Stimulated activated memory B cell treated with anti-CD40 and anti-IgM and Interleukin-4, amounts not matched to agents 10 μg/mL and 1 μg/mL and 100 μg/mL, for 72 hours (primary cell): ENCODE results near the gene DAB1.

ENCODE experiments used
- ATAC-seq: fragments of 150-1000 bp; cut with Tn5 transposase; 2 replicates; pipeline ENCODE4 v1.10.0; 2021
- H3K27ac Mint-ChIP-seq: one replicate; pipeline ENCODE4 v1.8.0; 2022; ENCODE audit warnings: mild to moderate bottlenecking, mixed read lengths
- H3K27me3 Mint-ChIP-seq: one replicate; pipeline ENCODE4 v1.8.0; 2022; ENCODE audit warnings: mixed read lengths
- H3K36me3 Mint-ChIP-seq: one replicate; pipeline ENCODE4 v1.8.0; 2022; ENCODE audit warnings: mixed read lengths
- H3K4me1 Mint-ChIP-seq: one replicate; pipeline ENCODE4 v1.8.0; 2022; ENCODE audit warnings: mixed read lengths
- H3K4me3 Mint-ChIP-seq: one replicate; pipeline ENCODE4 v1.8.0; 2022; ENCODE audit warnings: mild to moderate bottlenecking, moderate library complexity, mixed read lengths
- H3K9me3 Mint-ChIP-seq: one replicate; pipeline ENCODE4 v1.8.0; 2022; ENCODE audit warnings: mixed read lengths

DAB1 gene

GRCh38 chr1:57019236-57019839, 404.5 kb downstream of the DAB1 start:
- H3K27ac Mint-ChIP-seq: no peak overlapping the region
- peaks cover 21% of the 10 kb centered on the region for H3K27me3 Mint-ChIP-seq
- no peaks in the 10 kb centered on the region for H3K4me1 Mint-ChIP-seq
- peaks cover 3% of the 10 kb centered on the region for H3K9me3 Mint-ChIP-seq
- H3K4me3 Mint-ChIP-seq: no peak overlapping the region
- no peak for ATAC-seq
- H3K36me3 Mint-ChIP-seq: no peaks in the 10 kb centered on the region

- H3K36me3 Mint-ChIP-seq: no peaks in the 10 kb centered on the region
- peaks cover 3% of the 10 kb centered on the region for H3K9me3 Mint-ChIP-seq
- no peaks in the 10 kb centered on the region for H3K4me1 Mint-ChIP-seq
- peaks cover 21% of the 10 kb centered on the region for H3K27me3 Mint-ChIP-seq
- H3K4me3 Mint-ChIP-seq: no peak overlapping the region
- H3K27ac Mint-ChIP-seq: no peak overlapping the region
- ATAC-seq: no peak
Measured at GRCh38 chr1:57018119-57018518, 405.7 kb downstream of the DAB1 start.

DNA sequence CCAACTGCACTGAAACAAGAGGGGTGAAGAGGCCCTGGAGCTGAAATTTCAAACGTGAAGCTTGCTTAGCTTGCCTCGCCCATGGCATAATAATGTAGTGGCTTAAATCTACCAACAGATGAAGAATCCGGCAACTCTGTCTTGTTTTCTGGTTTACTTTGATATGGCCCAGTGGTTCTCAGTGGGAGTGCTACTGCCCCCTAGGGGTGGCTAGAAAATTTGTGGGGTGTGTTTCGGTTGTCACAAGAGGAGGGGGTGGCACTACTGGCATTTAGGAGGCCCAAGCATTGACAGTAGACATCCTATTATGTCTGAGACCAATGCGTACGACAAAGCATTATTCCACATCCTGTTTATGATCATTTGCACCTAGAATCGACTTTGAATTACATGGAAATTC, 406.1 kb downstream of the DAB1 start:
- H3K27ac Mint-ChIP-seq: no peak overlapping the region
- H3K27me3 Mint-ChIP-seq: peaks cover 21% of the 10 kb centered on the region
- H3K4me1 Mint-ChIP-seq: no peaks in the 10 kb centered on the region
- no peak for ATAC-seq
- H3K9me3 Mint-ChIP-seq: peaks cover 3% of the 10 kb centered on the region
- H3K4me3 Mint-ChIP-seq: no peak overlapping the region
- H3K36me3 Mint-ChIP-seq: no peaks in the 10 kb centered on the region

DNA sequence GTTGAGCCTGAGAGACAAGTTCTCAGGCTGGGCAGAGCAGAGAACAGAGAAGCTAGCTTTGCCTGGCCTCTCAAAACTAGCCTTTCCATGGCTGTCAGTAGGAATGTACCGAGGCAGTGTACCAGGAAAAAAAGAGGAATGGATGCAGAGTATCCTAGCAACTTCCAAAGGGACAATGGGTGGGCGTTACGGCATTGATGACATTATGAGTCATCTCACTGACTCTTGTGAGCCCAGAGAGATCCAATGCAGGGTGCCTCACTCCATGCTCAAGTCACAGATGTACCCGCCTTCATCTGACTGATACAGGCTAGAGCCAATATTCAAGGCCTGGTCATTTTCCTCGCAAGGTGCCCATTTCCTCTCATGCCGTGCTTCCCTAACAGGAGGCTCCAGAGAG, 406.7 kb downstream of the DAB1 start:
- H3K27ac Mint-ChIP-seq: no peak overlapping the region
- ATAC-seq: no peak
- H3K4me1 Mint-ChIP-seq: no peaks in the 10 kb centered on the region

DNA sequence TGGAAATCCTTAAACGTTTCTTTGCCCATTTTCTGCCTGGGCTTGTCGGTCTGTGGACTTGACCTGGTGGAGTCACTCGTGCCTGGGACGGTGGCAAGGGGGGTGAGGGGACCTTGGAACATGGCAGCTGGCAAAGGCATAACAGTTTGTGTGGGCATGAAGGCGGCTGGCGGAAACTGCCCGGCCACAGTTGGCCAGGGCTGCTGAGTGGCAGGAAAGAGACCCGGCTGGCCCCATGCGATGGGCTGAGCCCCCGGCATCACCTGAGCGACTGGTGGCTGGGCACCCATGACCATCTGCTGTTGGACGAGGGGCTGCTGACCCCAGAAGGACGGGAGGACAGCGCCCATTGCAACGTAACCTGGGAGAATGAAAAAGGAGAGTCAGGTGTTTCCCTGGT, 408.8 kb downstream of the DAB1 start:
- Mint-ChIP-seq H3K9me3 (no peaks in the 10 kb centered on the region), H3K27me3 (peaks cover 21% of the 10 kb centered on the region), H3K4me1 (no peaks in the 10 kb centered on the region), H3K36me3 (no peaks in the 10 kb centered on the region), H3K27ac (no peak overlapping the region), H3K4me3 (no peak overlapping the region)
- no peak for ATAC-seq

More for the DNA sequence above, 406.7 kb downstream of the DAB1 start:
- Mint-ChIP-seq H3K36me3 (no peaks in the 10 kb centered on the region), H3K27me3 (peaks cover 21% of the 10 kb centered on the region), H3K9me3 (peaks cover 3% of the 10 kb centered on the region), H3K4me3 (no peak overlapping the region)

DNA sequence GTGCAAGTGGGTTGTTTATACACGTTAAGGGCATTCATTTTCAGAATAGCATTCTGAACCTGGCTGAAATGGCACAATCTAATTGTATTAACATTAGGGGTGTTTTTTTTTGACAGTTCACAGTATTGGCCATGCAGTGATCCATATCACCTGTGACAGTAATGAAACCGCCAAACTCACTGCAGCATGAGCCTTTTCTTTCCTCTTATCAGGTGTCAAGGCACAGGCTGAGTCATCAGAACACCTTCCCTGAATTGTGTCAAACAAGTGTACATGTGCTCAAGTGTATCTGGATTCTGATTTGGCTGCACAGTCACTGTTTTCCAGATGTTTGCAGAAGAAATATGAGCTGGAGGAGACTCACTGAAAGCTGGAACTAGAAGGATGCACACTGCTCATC, 410.3 kb downstream of the DAB1 start:
- Mint-ChIP-seq H3K27ac (no peak overlapping the region), H3K4me3 (no peak overlapping the region), H3K4me1 (no peaks in the 10 kb centered on the region), H3K36me3 (no peaks in the 10 kb centered on the region), H3K27me3 (peaks cover 11% of the 10 kb centered on the region), H3K9me3 (no peaks in the 10 kb centered on the region)
- ATAC-seq: no peak

DNA sequence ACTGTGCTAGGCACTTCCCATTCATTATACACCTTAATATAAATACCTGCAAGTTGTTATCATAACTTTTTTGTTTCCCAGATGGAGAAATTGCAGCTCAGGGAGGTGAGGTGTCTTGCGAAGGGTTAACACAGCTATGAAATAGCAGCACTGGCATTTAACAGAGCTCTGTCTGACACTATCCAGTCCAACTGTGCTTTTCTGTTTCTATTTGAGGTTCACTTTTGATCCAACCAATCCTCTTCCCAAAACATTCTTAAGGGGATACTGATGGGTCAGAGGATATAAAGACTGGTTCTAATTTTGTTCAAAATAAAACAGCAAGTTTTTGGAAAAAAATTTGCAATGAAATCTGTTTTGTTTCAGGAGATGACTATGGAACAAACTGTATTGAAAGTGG, 411.5 kb downstream of the DAB1 start:
- no peak overlapping the region for H3K4me3 Mint-ChIP-seq
- ATAC-seq: no peak

GRCh38 chr1:57010511-57010910, 413.3 kb downstream of the DAB1 start:
- no peaks in the 10 kb centered on the region for H3K36me3 Mint-ChIP-seq
- no peak overlapping the region for H3K27ac Mint-ChIP-seq
- H3K4me1 Mint-ChIP-seq: no peaks in the 10 kb centered on the region
- H3K27me3 Mint-ChIP-seq: peaks cover 23% of the 10 kb centered on the region
- ATAC-seq: no peak
- no peaks in the 10 kb centered on the region for H3K9me3 Mint-ChIP-seq
- H3K4me3 Mint-ChIP-seq: no peak overlapping the region

More for the DNA sequence above, 411.5 kb downstream of the DAB1 start:
- Mint-ChIP-seq H3K27ac (no peak overlapping the region), H3K4me1 (no peaks in the 10 kb centered on the region), H3K27me3 (peaks cover 16% of the 10 kb centered on the region), H3K9me3 (no peaks in the 10 kb centered on the region), H3K36me3 (no peaks in the 10 kb centered on the region)

- H3K27me3 Mint-ChIP-seq: peaks cover 15% of the 10 kb centered on the region
- no peaks in the 10 kb centered on the region for H3K36me3 Mint-ChIP-seq
- no peak overlapping the region for H3K4me3 Mint-ChIP-seq
- no peaks in the 10 kb centered on the region for H3K4me1 Mint-ChIP-seq
- no peak overlapping the region for H3K27ac Mint-ChIP-seq
- no peak for ATAC-seq
- no peaks in the 10 kb centered on the region for H3K9me3 Mint-ChIP-seq
Measured at GRCh38 chr1:57007948-57008347, 415.9 kb downstream of the DAB1 start.

- peaks cover 15% of the 10 kb centered on the region for H3K27me3 Mint-ChIP-seq
- no peaks in the 10 kb centered on the region for H3K9me3 Mint-ChIP-seq
- no peak for ATAC-seq
- H3K36me3 Mint-ChIP-seq: no peaks in the 10 kb centered on the region
- no peaks in the 10 kb centered on the region for H3K4me1 Mint-ChIP-seq
- H3K4me3 Mint-ChIP-seq: no peak overlapping the region
- H3K27ac Mint-ChIP-seq: no peak overlapping the region
Measured at GRCh38 chr1:57007472-57007871, 416.4 kb downstream of the DAB1 start.

GRCh38 chr1:57003398-57004139, 420.3 kb downstream of the DAB1 start:
- no peak overlapping the region for H3K27ac Mint-ChIP-seq
- ATAC-seq: no peak

DNA sequence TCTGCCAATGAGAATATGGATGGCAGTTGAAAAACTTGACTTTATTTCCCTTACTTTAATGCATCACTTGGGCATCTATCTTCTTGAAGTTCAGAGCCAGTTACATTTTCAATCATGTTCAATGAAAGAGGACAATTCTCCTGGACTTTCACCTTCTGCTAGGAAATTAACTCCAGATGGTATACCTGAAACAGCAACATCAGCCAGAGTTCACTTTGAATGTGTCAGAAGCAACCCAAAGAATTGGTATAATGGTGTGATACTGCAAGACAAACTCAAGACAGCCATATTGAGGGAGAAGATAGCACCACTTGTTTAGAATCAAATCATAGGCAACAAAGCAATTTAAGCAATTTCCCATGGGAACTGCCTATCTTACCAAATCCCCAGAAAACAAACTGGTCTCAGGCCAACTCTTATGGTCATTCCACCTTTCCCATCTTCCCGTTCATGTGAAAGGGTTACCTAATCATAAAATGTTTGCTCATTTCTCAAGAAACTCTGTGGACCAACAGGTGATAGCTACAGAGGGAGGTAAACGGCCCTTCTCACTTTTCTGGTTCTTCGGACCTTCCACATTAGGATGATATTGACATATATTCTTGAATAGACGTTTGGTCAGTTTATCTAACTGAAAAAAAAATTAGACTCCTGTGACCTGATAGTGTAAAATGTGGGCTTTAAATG, 428.3 kb downstream of the DAB1 start:
- peaks cover 14% of the 10 kb centered on the region for H3K27me3 Mint-ChIP-seq
- H3K4me1 Mint-ChIP-seq: no peaks in the 10 kb centered on the region
- H3K27ac Mint-ChIP-seq: no peak overlapping the region
- no peaks in the 10 kb centered on the region for H3K36me3 Mint-ChIP-seq
- ATAC-seq: no peak
- no peaks in the 10 kb centered on the region for H3K9me3 Mint-ChIP-seq
- no peak overlapping the region for H3K4me3 Mint-ChIP-seq

More at GRCh38 chr1:57003398-57004139, 420.3 kb downstream of the DAB1 start:
- no peaks in the 10 kb centered on the region for H3K4me1 Mint-ChIP-seq
- no peaks in the 10 kb centered on the region for H3K36me3 Mint-ChIP-seq
- no peaks in the 10 kb centered on the region for H3K9me3 Mint-ChIP-seq
- no peak overlapping the region for H3K4me3 Mint-ChIP-seq
- peaks cover 26% of the 10 kb centered on the region for H3K27me3 Mint-ChIP-seq

- H3K27ac Mint-ChIP-seq: no peak overlapping the region
- ATAC-seq: no peak
- no peak overlapping the region for H3K4me3 Mint-ChIP-seq
- no peaks in the 10 kb centered on the region for H3K4me1 Mint-ChIP-seq
- no peaks in the 10 kb centered on the region for H3K9me3 Mint-ChIP-seq
- H3K36me3 Mint-ChIP-seq: no peaks in the 10 kb centered on the region
- peaks cover 14% of the 10 kb centered on the region for H3K27me3 Mint-ChIP-seq
Measured at GRCh38 chr1:56993475-56993874, 430.4 kb downstream of the DAB1 start.

DNA sequence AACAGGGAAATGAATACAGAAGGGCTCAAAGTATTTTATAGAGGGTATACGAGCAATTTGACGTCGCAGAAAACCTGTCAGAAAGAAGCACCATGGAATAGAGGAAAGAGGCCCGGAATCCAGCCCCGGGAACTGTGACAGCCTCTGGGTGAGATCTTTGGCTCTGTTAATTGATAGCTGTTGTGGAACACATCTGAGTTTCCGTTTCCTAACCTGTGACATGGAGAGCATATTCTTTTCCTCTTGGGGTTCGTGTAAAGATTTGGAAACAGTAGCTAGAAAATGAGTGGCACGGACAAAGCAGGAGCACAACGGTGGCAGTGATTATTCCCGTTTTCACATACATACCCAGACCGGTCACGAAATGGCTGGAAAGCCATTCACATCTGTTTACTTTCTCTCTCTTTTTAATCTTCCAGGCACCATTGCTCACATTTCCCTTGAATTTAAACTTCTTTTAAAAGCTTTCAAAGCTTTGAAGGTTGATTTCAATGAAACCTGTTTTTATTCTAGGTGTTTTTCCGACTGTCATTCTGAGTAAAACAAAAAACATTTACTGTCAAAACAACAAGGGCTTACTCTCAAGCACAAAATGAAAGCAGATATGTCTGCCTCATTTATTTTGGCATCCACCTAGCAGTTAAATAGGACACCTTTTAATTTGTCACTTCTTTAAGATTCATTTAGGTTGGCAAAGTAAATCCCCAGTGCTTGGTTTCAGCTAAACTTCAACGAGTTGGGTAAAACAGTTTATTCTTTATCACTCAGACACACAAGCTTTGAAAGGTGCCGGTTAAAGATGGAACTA, 431.3 kb downstream of the DAB1 start:
- no peak for ATAC-seq
- Mint-ChIP-seq H3K4me3 (no peak overlapping the region), H3K27me3 (peaks cover 14% of the 10 kb centered on the region), H3K9me3 (no peaks in the 10 kb centered on the region), H3K27ac (no peak overlapping the region), H3K36me3 (no peaks in the 10 kb centered on the region), H3K4me1 (no peaks in the 10 kb centered on the region)

DNA sequence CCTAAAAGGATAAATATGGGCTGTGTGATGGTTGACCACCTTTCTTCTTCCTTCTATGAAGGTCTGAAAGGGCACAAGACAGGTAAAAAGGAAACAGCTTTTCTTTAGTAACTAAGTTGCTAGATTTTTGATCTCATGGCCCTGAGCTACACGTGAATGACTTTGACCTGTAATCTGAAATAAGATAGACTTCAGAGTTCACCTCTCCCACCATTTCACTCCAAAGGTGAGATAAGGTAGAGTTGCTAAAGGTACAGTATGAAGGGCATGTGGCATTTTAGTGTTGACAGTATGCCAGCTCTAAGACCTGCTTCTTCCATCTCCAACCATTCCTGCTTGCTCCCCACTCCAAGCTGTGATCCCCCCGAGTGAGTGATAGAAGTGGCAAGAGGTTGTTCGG, 432.3 kb downstream of the DAB1 start:
- H3K9me3 Mint-ChIP-seq: no peaks in the 10 kb centered on the region
- peaks cover 14% of the 10 kb centered on the region for H3K27me3 Mint-ChIP-seq
- H3K36me3 Mint-ChIP-seq: no peaks in the 10 kb centered on the region
- no peak for ATAC-seq
- no peaks in the 10 kb centered on the region for H3K4me1 Mint-ChIP-seq
- H3K27ac Mint-ChIP-seq: no peak overlapping the region
- H3K4me3 Mint-ChIP-seq: no peak overlapping the region
